ENCODE results near the gene TSPYL6.

Gene TSPYL6

DNA sequence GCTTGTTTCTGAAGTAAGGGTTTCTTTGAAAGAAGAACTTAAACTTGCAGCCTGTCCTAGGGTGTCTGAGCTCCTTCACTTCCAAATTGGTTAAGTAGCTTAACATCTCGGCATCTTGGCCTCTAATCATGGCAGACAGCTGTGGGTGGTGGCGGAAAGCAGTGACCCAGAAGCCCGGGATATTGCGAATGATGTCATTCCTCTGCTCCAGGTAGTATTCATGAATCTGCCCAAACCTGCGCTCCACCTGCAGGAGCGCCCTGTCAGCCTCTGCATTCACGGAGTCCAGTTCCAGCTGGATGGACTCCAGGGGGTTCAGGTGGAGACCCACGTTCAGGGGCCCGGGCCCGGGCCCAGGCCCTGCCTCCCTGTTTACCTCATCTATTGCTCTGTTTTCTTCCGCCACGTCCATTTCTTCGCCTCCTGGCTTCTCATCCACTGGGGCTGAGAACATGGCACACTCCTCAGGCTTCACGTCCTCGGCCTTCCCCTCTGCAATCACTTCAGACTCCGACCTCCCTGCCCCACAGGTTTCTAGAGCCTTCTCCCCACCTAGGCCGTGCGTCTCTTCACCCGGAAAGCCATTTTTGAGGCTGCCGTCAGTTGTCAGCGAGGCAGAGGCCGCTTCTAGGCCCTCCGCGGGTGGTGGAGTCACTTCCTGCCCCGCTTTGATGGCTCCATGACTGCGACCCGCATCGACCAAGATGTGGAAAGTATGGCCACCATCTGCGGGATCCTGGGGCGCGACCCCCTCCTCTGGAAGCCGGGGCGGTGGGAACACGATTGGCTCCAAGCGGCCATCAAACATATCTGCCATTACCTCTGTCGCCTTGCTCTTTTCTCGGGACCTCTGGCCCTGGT lies 569 bp downstream of the TSPYL6 start:
- no peak for DNase-seq

DNA sequence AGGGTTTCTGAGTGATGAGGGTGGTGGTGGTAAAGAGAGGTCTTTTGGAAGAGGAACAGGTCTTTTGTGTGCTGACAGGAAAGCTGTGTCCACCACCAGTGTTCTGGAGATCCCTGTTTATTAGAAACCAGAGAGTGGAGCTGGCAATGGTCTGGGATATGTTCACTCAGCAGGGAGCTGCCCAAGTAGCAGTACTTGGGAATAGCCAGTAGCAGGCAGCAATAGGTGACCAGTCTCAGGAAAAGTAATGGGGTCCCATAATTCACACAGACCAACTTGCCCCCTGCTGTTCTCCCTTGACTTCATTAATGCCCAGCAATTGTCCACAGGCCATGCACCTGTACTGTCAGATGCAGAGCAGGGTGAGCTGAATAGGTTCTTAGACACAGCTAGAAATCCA lies 1.8 kb downstream of the TSPYL6 start:
- DNase-seq = no peak

DNA sequence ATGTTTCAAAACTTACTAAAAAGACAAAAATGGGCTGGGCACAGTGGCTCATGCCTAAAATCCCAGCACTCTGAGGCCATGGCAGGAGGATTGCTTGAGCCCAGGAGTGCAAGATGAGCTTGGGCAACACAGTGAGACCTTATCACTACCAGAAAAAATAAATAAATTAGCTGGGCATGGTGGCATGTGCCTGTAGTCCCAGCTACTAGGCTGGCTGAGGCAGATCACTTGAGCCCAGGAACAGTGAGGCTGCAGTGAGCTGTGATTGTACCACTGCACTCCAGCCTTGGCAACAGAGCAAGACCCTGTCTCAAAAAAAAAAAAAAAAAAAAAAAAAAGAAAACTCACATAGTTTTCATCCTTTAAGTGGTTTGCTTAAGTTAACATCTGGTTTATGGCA lies 6.4 kb downstream of the TSPYL6 start:
- no peak for DNase-seq

DNA sequence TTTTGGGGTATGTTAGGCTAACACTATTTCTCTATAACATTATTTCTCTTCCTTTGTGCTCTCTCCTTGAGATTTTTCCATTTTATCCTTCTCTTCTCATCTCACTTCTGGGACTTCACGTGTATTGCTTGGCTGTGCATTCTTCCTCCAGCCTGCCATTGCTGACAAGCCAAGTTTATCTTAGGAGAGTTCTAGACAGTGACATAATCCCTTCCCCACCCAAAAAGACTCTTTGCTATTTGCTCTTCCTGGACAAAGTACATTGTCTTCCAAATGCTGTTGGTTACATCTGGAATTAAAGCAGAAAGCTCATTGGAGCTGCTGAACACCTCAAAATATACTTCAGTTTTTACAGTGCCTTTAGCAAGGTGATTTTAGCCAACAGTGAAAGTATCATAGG lies 8.9 kb downstream of the TSPYL6 start:
- DNase-seq = no peak

DNA sequence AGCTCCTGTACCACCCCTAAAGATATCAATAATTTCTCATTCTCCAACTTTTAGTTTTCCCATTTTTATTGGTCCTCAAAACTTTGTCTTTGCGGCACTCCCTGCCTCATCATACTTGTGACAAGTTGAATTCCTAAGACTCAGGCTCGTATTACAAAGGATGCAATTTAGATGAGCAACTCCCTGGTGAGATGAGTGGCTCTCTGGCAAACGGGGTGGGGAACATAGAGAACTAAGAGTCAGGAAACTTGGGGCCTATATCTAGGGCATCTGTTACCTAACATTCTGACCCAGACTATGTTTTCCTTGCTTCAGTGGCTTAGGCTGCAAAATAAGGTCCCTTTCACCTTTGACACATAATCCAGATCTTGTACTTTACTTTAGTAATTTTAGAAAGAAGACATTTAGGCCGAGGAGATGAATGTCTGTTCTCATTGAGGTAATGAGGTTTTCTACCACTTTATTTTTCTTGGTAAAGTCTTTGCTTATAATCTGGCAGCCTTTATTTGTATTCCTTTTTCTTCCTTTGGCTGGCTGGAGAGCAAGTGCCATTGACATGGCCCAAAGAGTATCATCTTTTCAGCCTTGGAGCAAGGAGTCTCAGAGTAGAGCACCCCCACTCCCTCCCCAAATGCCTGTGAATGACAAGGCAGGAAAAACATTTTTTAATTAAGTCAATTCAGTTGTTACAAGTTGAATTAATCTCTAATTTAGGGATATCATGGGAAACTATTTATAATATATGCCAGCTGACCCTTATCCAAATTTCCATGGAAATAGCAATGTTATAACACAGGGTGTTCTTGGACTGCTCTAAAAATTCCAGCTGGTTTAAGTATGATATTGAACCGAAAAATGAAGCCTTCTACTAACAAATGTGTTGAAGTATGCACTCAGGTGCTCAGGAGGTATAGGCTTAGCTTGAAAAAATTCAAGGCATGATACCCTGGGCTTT lies 15.2 kb downstream of the TSPYL6 start:
- DNase-seq = no peak

DNA sequence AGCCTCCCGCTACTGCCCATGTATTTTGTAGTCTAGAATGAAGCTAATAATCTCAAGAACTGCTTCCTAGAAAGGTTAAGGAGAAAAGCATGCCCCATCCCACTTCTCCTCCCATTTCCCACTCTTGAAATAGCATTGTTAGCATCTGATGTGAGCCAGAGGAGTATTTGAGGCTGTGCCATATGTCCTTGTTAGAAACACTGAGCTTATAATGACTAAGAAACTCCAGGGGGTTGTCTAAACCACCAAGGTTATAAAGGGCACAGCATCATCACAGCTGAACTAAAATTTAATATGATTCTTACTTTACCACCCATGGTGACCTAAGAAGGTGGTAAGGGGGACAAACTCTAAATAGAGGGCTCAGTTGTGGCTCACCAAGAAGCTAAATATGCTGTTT lies 16.6 kb downstream of the TSPYL6 start:
- DNase-seq = no peak

DNA sequence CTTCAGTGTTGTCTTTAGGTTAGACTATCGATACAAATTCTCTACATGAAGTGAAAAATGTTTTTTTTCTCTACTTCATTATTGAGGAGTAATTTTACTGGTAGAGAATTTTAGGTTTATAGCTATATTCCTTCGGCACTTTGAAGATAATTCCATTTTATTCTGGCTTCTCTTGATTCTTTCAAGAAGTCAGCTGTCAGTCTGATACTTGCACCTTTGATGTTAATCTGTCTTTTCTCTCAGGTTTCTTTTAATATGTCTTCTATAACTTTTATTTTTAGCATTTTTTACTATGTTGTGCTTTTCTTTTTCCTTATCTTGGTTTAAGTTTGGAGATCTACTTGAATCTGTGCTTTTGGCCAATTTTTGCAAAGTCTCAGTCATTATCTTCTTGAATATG lies 18.6 kb downstream of the TSPYL6 start:
- no peak for DNase-seq

DNA sequence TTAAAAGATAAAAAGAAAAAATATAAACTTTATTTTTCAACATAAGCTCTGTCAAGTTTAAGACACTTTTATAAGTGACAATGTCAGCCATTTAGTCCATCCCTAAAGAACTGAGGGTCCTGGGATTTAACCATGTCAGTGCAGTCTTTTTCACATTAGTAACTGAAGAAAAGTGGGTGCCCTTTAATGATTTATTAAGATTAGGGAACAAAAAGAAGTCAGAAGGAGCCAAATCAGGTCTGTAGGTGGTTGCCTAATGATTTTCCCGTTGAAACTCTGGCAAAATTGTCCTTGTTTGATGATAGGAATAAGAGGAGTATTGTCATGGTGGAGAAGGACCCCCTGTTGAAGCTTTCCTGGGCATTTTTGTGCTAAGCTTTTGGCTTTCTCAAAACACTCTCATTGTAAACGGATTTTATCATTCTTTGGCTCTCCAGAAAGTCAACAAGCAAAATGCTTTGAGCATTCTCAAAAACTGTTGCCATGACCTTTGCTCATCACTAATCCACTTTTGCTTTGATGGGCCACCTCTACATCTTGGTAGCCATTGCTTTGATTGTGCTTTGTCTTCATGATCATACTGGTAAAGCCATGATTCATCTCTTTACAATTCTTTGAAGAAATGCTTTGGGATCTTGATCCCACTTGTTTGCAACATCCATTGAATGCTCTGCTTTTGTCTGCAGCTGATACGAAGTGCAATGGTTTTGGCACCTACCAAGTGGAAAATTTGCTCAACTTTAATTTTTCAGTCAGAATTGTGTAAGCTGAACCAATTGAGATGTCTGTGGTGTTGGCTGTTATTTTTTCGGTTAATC lies 22.0 kb downstream of the TSPYL6 start:
- no peak for DNase-seq

DNA sequence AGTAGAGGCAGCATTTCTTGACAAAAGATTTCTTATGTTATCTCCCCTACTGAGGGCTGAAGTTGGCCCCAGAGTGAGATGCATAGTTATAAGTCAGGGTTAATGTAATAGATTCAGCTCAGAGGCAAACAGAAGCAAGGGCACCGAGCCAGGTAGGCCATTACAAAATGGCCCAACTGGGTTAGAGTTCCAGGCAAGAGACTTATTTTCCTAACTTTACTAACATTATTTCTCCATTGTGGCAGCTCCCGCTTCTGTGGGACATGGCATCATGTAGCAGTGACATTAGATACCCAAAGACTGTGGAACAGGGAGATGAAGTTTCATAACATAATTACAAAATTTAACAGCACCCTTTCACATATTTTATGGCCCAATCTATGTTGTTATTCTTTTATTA lies 27.1 kb downstream of the TSPYL6 start:
- no peak for DNase-seq

DNA sequence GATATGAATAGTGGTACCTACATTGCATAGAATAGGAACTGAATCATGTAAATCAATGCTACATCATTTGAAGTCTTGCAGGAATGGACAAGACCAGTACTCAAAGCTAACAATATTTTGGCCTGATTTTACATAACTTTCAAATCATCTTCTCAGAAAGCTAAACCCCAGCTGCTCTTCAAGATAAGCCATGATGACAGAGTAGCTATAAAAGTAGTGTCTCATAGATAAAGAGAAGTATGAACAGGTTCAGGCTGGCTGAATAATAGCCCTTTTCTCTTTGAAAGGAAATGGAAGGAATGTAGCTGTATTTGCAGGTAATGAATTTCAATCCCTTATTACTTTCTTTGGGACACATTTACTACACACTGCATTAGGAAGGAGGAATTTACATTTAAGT lies 28.2 kb downstream of the TSPYL6 start:
- no peak for DNase-seq

DNA sequence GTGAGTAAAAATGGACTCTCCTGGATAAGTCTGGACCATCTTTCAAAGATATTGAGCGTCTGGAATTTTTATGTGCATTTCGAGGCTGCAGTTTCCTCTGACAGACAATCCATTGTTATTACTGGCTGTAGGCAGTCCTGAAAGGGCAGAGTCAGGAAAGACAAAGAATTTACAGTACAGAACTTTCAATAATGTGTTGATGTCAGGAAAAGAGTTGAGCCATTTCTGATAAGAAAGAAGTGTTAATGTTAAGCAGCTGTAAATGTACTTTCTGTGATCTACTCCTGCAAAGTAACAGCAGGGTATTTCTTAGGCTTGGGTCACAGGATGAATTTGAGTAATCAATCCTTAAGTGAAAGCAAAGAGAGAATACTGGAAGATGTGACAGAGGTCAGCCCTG lies 29.8 kb downstream of the TSPYL6 start:
- DNase-seq = no peak

DNA sequence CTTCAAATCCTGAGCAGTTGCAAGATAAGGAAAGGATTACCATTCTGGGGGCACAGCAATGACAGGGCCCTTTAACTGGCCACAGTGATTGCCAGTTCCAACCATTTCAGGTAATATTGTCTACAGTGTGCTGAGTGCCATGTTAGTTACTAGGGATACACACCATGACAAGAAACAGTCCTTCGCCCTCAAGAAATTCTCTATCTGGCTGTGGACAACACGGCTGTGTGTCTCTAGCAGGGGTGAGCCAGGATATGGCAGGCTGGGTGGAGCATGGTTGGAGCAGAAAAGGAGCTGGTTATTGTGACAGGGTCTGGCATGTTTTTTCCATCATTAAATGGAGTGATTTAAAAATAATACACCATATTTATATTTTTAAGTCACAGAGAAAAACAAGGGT lies 31.0 kb downstream of the TSPYL6 start:
- no peak for DNase-seq

DNA sequence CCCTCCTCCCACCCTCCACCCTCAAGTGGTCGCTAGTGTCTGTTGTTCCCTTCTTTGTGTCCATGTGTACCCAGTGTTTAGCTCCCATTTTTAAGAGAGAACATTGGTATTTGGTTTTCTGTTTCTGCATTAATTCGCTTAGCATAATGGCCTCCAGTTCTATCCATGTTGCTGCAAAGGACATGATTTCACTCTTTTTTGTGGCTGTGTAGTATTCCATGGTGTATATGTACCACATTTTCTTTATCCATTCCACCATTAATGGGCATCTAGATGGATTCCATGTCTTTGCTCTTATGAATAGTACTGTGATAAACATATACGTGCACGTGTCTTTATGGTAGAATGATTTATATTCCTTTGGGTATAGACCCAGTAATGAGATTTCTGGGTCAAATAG lies 42.9 kb downstream of the TSPYL6 start:
- no peak for DNase-seq

DNA sequence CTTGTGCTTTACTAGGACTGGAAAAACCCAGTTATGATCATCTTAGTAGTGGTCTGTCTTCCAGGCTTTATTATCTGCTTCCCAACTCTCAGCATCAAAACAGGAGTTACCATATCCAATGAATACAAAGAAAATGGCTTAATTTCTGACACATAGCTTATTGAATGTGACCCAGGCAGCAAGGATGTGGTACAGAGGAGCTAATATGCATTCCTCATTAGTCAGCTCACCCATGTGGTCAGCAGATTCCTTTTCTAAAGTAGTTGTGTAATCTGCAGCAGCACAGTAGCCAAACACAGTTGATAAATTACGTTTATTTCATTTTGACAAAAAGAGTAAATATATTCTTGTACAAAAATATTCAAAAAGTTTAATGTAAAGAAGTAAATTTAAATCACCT lies 43.6 kb downstream of the TSPYL6 start:
- DNase-seq = no peak

DNA sequence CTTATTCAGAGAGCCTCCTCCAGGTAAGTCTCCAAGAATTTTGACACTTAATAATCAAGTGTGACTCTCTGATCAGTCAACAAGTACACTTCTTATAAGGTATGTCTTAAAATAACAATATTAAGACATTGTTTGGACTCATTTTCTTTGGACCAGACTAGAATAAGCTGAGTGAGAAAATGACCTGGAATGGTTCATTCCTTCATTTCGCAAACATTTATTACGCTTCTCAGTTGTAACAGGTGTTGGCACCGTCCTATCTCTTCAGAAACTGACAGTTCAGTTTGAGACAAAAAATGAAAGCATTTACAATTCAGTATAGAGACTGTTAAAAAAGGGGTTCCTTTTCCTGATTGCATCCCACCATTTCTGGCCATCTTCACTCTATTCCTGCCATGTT lies 46.6 kb downstream of the TSPYL6 start:
- DNase-seq = no peak

DNA sequence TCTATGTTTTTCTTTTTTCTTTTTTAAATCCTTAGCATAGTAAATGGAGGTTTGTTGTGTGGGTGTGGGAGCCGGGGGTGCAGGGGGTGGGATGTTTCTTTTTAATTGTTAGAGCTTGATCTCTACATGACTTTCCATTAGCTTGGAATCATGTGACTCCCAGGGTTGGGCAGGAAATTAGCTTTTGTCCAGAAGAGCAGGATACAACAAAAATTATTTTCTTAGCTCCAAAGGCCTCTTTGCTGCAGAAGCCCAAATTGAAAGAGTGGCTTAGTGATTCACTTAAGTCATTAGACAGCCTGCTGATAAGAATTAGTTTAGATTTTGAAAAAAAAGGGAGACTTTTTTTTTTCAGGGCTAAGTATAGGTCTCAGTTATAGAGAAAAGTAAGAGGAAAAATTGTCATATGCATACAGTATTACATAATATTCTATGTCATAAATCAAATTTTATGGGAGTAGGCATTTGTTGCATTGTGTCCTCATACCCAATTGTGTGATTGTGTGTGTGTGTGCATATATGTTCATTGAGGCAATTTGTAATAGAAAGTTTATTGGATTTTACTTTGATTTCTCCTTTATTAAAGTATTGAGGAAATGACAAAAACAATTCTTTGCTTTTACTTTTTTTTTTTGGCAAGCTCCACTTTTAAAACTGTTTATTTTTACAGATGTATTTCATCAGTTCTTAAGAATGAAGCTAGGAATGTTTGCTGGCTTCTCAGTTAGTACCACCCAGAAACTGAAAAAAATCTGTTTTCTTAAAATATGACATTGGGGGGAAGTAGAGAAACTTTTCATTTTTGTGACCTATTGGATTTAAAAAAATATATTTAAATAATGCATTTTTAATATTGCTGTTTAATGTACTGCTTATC lies 47.4 kb downstream of the TSPYL6 start:
- no peak for DNase-seq

DNA sequence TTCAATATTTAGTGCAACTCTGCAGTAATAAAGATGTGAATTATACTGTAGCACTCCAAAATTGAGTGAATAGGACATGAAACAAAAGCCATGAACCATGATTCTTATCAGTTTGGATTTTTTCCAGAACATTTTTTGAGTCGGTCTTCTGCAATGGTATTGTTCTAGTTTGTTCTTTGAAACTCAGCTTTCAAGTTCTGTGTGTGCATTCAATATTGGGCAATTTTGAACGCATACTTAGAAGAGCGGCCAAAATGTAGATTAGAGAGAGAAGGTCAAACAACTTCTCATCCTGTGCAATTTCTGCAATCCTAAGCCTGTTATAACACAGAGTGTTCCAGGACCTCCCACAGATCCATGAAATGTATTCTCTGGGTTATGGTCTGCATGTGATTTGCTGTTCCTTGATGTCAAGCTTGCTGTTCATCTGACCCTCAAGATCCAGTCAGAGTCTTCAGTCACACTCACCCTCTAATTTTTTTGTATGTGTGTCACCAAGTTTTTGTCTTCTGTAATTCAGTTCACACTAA lies 48.3 kb downstream of the TSPYL6 start:
- no peak for DNase-seq

DNA sequence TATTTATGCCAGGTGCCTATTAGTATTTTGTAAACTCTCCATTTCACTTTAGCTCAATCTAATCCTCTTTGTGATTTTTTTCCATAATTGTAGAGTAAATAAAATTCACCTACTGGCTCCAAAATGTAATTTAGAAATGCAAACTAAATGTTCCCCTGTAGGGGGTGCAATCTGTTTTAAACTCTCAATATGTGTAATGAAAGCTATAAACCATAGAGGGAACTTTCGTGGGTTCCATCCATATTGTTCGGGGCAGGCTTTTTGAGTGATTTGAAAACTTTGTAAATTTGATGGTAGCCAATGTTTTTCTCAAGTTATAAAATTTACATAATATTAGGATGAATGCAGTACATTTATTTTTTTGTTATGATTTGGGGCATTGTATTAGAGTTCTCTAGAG lies 49.4 kb downstream of the TSPYL6 start:
- no peak for DNase-seq

DNA sequence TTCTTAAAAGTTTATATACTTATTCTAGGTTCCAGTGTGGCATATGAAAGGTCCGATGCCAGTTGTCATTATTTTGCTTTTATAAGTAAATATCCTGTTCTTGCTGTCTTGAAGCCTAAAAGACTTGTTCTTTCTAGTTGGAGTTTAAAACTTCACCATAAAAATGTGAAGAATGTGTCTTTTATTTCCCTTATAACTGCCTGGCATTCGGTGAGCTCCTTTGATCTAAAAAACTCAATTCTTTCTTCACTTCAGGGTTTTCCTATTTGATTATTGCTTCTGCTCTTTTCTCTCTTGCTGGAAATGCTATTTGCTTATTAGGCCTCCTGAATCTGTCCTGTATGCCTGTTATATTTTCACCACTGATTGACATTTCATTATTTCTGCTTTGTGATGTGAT lies 51.6 kb downstream of the TSPYL6 start:
- DNase-seq = no peak

All from stimulated activated CD4-positive, alpha-beta T cell treated with anti-CD3 and anti-CD28 coated beads, Interleukin-12 subunit alpha, Interleukin-12 subunit beta, amount 100 ng/mL, for 4 hours (primary cell).